Cerebellar cortex (tissue), 1 donor: ENCODE results near the gene GNG12.

Experiments
- DNase-seq: peaks from one replicate; pipeline ENCODE4 v3.0.0-alpha.2; 2015; ENCODE audit warnings: low spot score

The GNG12 gene

DNA sequence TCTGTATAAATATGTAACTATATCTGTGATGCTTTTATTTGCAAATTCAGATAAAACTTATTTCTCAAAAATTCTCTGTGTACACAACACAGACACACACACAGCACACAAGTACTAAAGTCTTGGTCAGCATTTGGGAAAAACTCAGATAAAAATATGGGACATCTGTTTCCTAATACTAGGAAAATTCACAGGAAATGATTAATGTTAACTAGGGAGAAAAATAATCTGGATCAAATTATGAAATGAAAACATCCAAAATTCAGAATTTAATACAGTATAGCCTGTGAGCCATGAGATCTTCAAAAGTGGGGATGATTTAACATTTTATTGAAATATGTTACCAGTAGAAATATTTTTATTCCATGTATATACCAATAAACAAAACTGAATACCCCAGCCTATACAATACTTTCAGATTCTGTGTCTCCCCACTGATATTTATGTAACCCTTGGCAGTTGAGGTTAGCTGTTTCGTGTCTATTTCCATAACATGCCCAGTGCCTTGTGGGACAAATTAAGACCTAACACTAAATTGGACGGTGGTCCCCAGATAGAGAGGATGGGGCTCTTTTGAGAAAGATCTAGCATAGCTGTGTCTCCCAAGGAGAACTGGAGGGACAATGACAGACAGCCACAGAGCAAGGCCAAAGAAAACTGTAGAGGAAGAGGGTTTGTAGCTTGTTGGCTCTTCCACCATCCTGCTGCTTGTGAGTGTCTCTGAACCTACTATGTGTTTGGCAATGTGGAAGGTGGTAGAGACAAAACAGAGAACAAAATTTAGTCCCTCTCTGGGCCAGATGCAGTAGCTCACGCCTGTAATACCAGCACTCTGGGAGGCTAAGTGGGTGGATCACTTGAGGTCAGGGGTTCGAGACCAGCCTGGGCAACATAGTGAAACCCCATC lies 47.2 kb downstream of the GNG12 start:
- no peak for DNase-seq

DNA sequence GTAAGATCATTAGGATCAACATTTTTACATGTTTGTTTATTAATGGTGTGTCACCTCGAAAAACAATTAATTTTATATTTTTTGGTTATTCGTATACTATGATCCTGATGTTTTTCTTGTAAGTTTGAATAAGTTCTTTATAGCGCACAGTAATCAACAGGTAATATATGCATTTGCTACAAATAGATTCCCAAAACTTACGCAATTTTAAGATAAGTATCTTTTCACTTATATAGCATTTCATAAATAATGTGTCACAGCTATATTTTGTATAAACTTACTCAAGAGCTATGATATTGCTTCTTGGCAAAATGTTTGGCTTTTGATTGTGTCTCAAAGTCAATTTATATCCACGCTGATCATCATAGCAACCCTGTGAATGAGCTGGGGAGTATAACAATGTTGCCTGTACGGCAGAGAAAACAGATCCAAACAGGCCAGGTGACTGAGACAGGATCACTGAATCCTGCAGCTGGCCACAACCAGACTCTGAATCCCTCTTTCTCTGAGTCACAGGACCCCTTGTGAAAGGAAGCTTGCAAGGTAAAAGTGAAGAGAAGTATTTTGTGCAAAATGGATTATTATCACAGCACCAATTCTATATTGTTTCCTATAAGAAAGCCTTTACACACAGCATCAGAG lies 48.6 kb downstream of the GNG12 start:
- DNase-seq, result no peak

DNA sequence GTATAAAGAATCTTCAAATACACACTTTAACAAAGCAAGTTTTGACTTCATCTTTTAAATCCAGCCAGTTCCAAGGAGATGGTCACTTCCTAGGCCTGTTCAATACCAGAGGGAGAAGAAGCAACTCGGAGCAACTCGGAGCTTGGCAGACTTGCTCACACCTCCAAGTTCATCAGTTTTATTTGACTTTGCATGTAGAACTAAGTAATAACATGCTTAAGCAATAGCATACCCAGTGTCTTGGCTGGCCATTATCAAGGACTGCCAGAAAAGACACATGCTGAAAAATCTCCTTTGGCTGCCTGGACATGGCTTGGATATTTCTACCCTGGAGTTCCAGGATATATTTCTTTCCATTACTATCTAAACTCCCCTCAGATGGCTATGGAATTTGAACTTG lies 52.6 kb downstream of the GNG12 start:
- DNase-seq, result no peak

DNA sequence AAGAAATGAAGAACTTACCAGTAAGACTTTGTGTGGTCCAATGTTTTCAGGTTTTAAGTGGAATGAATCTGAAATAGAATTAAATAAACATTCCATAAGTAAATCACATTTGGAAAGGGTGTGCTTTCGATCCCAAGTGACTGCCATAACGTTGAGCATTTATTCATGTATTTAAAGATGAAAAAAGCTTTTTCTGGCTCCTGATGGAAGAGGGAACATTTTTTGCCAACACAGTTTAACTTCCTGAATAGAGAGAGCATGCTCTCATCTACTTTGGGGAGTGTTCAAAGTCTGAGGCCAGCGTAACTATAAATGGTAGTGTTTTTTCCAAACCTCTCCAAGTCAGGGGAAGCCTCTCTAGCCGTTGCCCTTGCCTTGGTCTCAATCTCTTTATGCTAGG lies 55.8 kb downstream of the GNG12 start:
- no peak for DNase-seq

- no peak for DNase-seq
Observed at GRCh38 chr1:67777016-67777415, 56.3 kb downstream of the GNG12 start.

DNA sequence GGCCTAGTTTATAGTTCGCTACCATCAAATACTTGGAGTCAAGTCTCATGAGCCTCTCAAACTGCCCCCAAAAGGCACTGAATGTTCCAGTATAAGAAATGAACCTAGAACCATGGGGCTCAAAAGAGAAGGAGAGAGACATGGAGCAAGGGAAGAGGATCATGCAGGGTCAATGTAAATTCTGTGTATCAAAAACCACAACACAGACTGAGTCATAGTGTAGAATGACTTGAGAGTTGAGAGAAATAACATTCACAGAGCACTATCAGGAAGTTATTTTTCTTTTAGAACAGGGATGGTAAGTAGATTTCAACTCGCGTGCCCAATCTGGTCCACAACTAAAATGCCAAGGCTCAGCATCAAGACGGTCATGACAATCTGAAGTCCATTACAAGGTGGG lies 59.8 kb downstream of the GNG12 start:
- DNase-seq, result no peak

DNA sequence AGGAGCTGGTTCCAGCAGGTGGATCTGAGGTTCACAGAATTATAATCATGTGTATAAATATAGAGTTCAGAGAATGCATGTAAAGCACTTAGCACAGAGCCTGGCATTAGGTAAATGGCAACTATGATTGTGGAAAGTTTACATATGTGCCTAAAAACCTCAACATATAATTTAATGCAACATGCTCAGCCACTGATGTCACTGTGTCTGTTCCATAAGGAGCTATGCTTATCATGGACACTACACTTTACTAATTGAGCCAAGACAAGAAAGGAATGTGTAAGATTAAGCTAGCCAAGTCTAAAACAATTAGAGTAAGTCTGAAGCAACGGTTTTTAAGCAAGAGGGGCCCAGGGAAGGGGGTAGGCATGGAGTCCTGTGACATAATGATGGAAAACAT lies 61.5 kb downstream of the GNG12 start:
- no peak for DNase-seq

DNA sequence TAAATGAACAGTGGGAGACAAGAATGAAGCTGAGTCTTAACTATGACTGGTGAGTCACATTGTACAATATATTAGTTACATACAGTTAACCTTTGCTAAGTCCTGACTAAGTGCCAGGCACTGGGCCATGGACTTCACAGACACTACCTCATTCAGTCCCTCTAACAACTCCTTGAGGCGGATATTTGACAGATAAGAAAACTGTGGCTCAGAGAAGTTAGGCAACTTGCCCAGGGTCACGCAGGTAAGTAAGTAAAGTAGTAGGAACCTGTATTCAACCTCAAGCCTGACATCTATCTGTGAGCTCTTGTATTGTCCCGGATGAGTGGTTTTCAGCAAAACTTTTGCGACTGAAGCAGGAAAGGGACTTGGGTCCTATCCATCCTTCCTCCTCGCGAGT lies 62.1 kb downstream of the GNG12 start:
- DNase-seq, result no peak

DNA sequence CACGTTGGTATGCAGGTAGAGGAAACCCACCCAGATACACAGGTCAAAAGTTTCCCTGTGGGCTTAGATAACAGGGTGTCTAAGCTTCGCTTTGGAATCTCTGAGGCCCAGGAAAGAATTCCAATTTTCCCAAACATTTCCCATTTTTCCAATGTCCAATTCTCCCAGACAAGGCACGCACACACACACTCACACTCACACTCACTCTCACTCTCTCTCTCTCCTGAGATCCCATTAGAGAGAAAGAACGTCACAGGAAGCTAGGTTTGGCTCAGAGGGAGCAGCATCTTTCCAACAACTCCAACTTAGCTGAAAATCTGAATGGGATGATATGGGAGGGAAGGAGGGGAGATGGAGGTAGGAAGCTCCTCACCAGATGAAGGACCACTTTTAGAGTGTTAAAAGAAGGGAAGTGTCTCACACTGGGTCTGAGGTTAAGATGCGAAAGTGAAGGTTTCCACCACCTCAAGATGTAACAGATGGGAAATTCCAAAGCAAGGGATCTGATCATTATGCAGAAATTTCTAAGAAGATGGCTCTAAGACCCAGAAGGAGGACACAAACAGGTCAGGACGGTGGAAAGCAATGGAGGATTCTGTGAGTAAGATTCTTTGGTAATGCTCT lies 63.5 kb downstream of the GNG12 start:
- DNase-seq, result no peak

GRCh38 chr1:67768480-67768879 lies 64.8 kb downstream of the GNG12 start:
- DNase-seq, result no peak

DNA sequence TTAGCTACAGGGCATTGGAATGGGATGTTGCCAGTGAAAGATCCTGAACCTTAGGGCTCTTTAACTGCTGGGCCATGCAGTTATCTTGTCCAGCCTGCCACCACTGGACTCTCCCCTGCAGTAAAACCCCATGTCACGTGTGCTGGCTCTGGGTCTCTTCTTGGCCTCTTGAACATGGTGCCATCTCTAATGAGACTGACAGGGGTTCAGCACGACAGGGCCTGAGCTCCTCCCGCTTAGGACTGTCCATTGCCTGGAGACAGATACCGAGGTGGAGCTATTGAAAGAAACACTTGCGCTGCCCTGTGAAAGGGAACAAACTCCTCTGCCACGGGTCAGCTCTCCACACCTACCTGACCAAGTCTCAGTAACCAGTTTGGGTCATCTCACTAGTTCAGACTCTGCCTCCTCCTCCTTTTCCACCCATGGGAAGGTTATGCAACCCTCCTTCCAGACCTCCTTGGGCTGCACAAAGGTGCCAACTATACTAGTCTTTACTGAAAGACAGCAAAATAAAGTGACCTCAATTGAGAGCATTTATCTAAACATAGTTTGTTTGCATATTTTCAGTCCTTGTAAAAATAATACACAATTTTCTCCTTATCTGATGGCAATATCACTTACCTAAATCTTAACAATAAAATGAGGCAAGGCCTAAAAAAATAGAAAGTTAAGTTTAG lies 66.0 kb downstream of the GNG12 start:
- no peak for DNase-seq

- DNase-seq, result peak; percentile 7
Observed at GRCh38 chr1:67766141-67766978, 66.9 kb downstream of the GNG12 start.

- DNase-seq, result no peak
Observed at GRCh38 chr1:67764633-67765032, 68.6 kb downstream of the GNG12 start.

DNA sequence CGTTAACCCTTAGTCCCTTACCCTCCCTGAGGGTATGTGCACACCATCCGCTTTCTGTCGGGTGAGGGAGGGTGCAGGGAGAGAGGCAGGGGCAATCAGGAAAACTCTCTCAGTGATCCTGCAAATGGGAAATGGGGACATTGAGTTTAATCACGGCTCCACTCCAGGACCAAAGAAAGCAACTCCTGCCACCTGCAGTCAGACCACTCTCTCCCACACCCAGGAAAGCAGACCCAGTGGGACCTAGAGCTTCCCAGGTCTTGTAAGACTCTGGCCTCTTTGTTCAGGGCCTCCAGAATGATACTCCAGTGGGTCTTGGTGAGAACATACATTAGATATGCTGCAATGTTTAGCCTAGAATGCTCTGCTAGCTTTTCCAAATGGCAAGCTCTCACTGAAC lies 71.5 kb downstream of the GNG12 start:
- no peak for DNase-seq

DNA sequence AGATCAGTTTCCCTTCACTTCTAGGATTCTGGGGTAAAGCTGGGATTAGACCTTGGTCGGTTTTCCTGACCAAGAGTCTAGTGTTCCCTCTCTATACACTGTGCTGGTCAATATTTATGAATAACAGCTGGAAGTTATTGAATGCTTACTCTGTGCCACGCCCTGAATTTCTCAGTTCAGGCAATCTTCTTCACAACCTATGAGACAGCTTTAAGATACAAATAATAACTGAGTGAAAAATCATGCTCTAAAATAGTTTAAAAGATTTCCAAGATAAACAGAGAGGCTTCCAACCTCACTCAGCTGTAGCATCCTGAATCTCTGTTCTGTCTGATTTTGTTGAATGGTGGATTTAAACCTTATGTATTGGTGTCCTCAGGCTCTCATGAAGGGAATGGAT lies 72.2 kb downstream of the GNG12 start:
- no peak for DNase-seq

GRCh38 chr1:67760030-67760821 lies 73.0 kb downstream of the GNG12 start:
- DNase-seq, result peak; percentile 60

DNA sequence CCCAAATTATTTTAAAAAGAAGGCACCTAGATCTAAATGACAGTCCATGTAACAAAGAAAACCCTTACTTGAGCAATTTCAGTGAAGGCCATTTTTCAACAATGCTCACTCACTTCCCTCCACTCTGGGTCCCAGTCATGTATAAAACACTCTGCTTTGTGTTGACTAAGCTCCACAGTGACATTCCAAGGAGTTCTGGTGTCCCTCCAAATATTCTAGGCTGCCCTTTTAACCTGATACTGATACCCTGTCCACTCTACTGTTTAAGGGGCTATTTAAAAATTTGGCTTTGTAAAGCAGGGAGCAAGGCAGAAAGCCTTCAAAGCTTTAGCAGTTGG lies 73.6 kb downstream of the GNG12 start:
- no peak for DNase-seq

- DNase-seq, result no peak
Observed at GRCh38 chr1:67759066-67759465, 74.2 kb downstream of the GNG12 start.

GRCh38 chr1:67755619-67756018 lies 77.6 kb downstream of the GNG12 start:
- DNase-seq, result no peak

DNA sequence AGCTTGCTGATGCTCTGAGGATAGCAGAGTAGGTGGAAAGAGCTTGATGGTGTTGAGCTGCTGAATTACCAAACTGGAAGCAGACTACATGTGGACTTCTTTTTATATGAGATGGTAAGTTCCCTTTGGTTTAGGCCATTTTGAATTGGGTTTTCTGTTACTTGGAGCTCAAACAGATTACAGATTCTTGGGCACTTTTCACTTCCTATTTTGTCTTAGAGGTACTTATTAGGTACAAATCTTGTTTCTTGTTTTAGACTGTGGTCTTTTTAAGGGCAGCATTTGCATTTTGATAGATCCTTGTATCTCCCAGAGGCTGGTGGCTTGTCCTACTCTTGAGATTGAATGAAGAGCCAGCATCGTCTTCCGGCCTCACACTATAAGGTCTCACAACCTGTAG lies 78.1 kb downstream of the GNG12 start:
- DNase-seq, result no peak

DNA sequence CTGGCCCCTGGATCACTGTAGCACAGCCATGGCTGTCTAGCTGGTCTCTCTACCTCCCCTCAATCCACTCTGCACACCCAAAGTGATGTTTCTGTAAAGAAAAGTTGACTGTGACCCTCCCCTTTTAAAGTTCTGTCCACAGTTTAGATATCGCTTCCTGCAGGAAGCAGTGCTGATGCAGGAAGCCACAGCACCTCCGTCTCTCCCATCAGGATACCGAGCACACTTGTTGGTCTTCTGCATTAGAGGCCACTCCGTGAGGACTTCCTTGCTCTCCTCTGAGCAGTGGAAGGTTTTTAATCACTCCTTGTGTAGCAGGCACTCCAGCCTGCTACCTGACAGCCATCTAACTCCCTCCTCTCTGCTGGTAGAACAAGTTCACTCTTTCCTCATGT lies 78.7 kb downstream of the GNG12 start:
- DNase-seq, result no peak
